GM23338 (cell line): ENCODE measurements around the gene GOLGA8B. TPM values are rescaled to one million over a fixed set of nuclear protein-coding genes. Genes with fewer than 3 reads are reported as not detected.

Source experiments
- ATAC-seq: fragments of 200-7000 bp; cut with Tn5 transposase; 3 replicates; pipeline ENCODE4 v1.9.1; 2020
- DNase-seq: peaks from one replicate; pipeline ENCODE4 v3.0.0-alpha.2; 2015; ENCODE audit warnings: low spot score
- H2AFZ ChIP-seq: fragments of 200-600 bp; sonication (generic); 2 replicates; pipeline ENCODE4 v1.8.0; 2016; ENCODE audit warnings: antibody characterized with exemption, mild to moderate bottlenecking, moderate library complexity
- H3F3A ChIP-seq: fragments of 200-600 bp; sonication (generic); replicated peaks from 2 replicates; pipeline ENCODE4 v1.8.0; 2017; ENCODE audit warnings: antibody characterized with exemption, mixed run types, low read depth
- H3K27ac ChIP-seq: fragments of 200-600 bp; sonication (generic); 2 replicates; pipeline ENCODE4 v1.6.1; 2016; ENCODE audit warnings: low read depth
- H3K27me3 ChIP-seq: fragments of 200-600 bp; sonication (generic); 2 replicates; pipeline ENCODE4 v1.8.0; 2016; ENCODE audit warnings: mild to moderate bottlenecking, mixed run types, moderate library complexity; ENCODE audit not compliant: insufficient read depth
- H3K36me3 ChIP-seq: fragments of 200-600 bp; sonication (generic); 2 replicates; pipeline ENCODE4 v1.8.0; 2016; ENCODE audit warnings: mild to moderate bottlenecking; ENCODE audit not compliant: insufficient read depth
- H3K4me1 ChIP-seq: fragments of 200-600 bp; sonication (generic); 2 replicates; pipeline ENCODE4 v1.8.0; 2016; ENCODE audit warnings: mild to moderate bottlenecking, moderate library complexity; ENCODE audit not compliant: insufficient read depth
- H3K4me2 ChIP-seq: fragments of 200-600 bp; sonication (generic); 2 replicates; pipeline ENCODE4 v1.7.1; 2017; ENCODE audit warnings: mixed run types
- H3K4me3 ChIP-seq: fragments of 200-600 bp; sonication (generic); 2 replicates; pipeline ENCODE4 v1.6.1; 2016; ENCODE audit warnings: mixed run types
- H3K79me2 ChIP-seq: fragments of 200-600 bp; sonication (generic); replicated peaks from 2 replicates; pipeline ENCODE4 v1.8.0; 2017; ENCODE audit warnings: mild to moderate bottlenecking; ENCODE audit not compliant: insufficient read depth
- H3K9me2 ChIP-seq: fragments of 200-600 bp; sonication (generic); 2 replicates; pipeline ENCODE4 v1.8.0; 2017; ENCODE audit not compliant: insufficient read depth
- H4K20me1 ChIP-seq: fragments of 200-600 bp; sonication (generic); replicated peaks from 2 replicates; pipeline ENCODE4 v1.8.0; 2017; ENCODE audit warnings: mild to moderate bottlenecking; ENCODE audit not compliant: insufficient read depth
- H3K27ac Mint-ChIP-seq: 2 replicates; pipeline ENCODE4 v1.8.0; 2020; ENCODE audit warnings: inconsistent platforms, mild to moderate bottlenecking, moderate library complexity, mixed read lengths
- H3K27me3 Mint-ChIP-seq: 3 replicates; pipeline ENCODE4 v1.8.0; 2022; ENCODE audit warnings: low read depth, mild to moderate bottlenecking, moderate library complexity, mixed read lengths, inconsistent platforms; ENCODE audit not compliant: insufficient read depth, poor library complexity
- H3K36me3 Mint-ChIP-seq: 3 replicates; pipeline ENCODE4 v1.8.0; 2021; ENCODE audit warnings: low read depth, mild to moderate bottlenecking, inconsistent platforms, moderate library complexity, mixed read lengths
- H3K4me1 Mint-ChIP-seq: 3 replicates; pipeline ENCODE4 v1.8.0; 2020; ENCODE audit warnings: mild to moderate bottlenecking, inconsistent platforms, mixed read lengths
- H3K4me3 Mint-ChIP-seq: 3 replicates; pipeline ENCODE4 v1.8.0; 2021; ENCODE audit warnings: moderate library complexity, mild to moderate bottlenecking, inconsistent platforms, mixed read lengths
- H3K9me3 Mint-ChIP-seq: 3 replicates; pipeline ENCODE4 v1.8.0; 2020; ENCODE audit warnings: moderate library complexity, mild to moderate bottlenecking, inconsistent platforms, mixed read lengths
- CREB1 ChIP-seq: fragments of 250-450 bp; sonication (Bioruptor Pico); IDR thresholded peaks from 2 replicates; pipeline ENCODE4 v1.5.0; 2020; ENCODE audit warnings: low read depth, mild to moderate bottlenecking, moderate library complexity
- CTCF ChIP-seq, 2 experiments: fragments of 200-600 bp in 1 of 2; sonication (generic) in 1 of 2; conservative IDR thresholded peaks; 2 replicates each; pipeline versions ENCODE4 v1.5.1 to v1.6.1; 2016 to 2017; ENCODE audit warnings: antibody characterized with exemption in 2 of 2, low read depth in 2 of 2, mild to moderate bottlenecking in 2 of 2, moderate library complexity in 1 of 2
- ETS1 ChIP-seq: IDR thresholded peaks from 2 replicates; pipeline ENCODE4 v1.6.1; 2016; ENCODE audit warnings: antibody characterized with exemption
- EZH2 ChIP-seq: fragments of 200-600 bp; sonication (generic); IDR thresholded peaks from one replicate; pipeline ENCODE4 v1.8.0; 2017; ENCODE audit warnings: antibody characterized with exemption, mild to moderate bottlenecking, low read depth; ENCODE audit not compliant: unreplicated experiment
- EZH2phosphoT487 ChIP-seq: fragments of 200-600 bp; sonication (generic); IDR thresholded peaks from one replicate; pipeline ENCODE4 v1.8.1; 2018; ENCODE audit warnings: antibody characterized with exemption; ENCODE audit not compliant: unreplicated experiment
- NANOG ChIP-seq: IDR thresholded peaks from 2 replicates; pipeline ENCODE4 v1.6.1; 2016; ENCODE audit warnings: antibody characterized with exemption, borderline replicate concordance
- POLR2AphosphoS5 ChIP-seq: IDR thresholded peaks from 2 replicates; pipeline ENCODE4 v1.6.1; 2016; ENCODE audit warnings: antibody characterized with exemption, low read depth
- REST ChIP-seq: IDR thresholded peaks from one replicate; pipeline ENCODE4 v1.6.1; 2018; ENCODE audit warnings: antibody characterized with exemption; ENCODE audit not compliant: unreplicated experiment
- STAT1 ChIP-seq: IDR thresholded peaks from one replicate; pipeline ENCODE4 v1.6.1; 2016; ENCODE audit warnings: antibody characterized with exemption; ENCODE audit not compliant: unreplicated experiment
- ZNF114 ChIP-seq: fragments of 250-450 bp; sonication (Bioruptor Pico); IDR thresholded peaks from 2 replicates; pipeline ENCODE4 v1.5.0; 2020; ENCODE audit warnings: mild to moderate bottlenecking, moderate library complexity
- ZNF331 ChIP-seq: fragments of 250-450 bp; sonication (Bioruptor Pico); IDR thresholded peaks from 2 replicates; pipeline ENCODE4 v1.5.0; 2020; ENCODE audit warnings: low read depth, mild to moderate bottlenecking, moderate library complexity
- polyA plus RNA-seq: library from polyadenylated mRNA; unstranded; fragments of >200 nt; fragmentation: Nextera tagmentation; extraction: Ambion mirVana; gene quantifications from 2 replicates; pipeline ENCODE4 v1.2.1, GENCODE V29; 2016
- total RNA-seq: library from RNA; depleted of rRNA; stranded (reverse); fragments of >200 nt; shearing (Covaris generic); gene quantifications from 2 replicates; pipeline ENCODE4 v1.2.3, GENCODE V29; 2014

GOLGA8B gene
- total and polyA plus RNA-seq, 2 experiments from 2014 or later, result 44.9 to 50.2 TPM

DNA sequence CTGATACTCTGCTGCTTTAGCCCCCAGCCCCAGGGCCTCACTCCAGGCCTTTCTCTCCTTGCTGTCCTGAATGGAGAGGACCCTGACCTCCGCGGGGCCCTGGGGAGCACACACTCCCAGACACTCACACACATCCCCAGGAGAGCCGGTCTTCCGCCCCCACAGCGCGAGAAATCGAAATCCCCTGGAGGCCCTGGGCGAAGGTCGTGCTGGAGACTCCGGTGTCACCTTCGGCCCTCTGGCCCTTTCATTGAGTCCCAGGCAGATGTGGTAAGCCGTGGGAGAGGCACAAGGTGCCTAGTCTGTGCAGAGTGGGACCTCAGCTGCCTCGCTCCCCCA, 848 bp upstream of the GOLGA8B start:
- Histone ChIP-seq H4K20me1 (no peaks in the 10 kb centered on the region), H3K4me2 (peak overlapping the region; percentile 92), H3F3A (no peaks in the 10 kb centered on the region), H3K4me3 (peak overlapping the region; percentile 87), H3K4me1 (0 out of 2 replicates have a peak, but pooled peaks cover 4% of the 10 kb centered on the region), H2AFZ (peak overlapping the region; percentile 97), H3K79me2 (peaks cover 7% of the 10 kb centered on the region), H3K36me3 (no peaks in the 10 kb centered on the region), H3K27me3 (peaks cover 31% of the 10 kb centered on the region), H3K27ac (no peak overlapping the region), H3K9me2 (no peaks in the 10 kb centered on the region)
- TF ChIP-seq STAT1, result no peak
- TF ChIP-seq ETS1, result no peak
- no peak for TF ChIP-seq CTCF (conservative IDR thresholded peaks at IDR 0.05; ENCODE audit: low read depth in 2 of 2)
- no peak for TF ChIP-seq ZNF114
- no peak for TF ChIP-seq POLR2AphosphoS5
- Mint-ChIP-seq H3K9me3 (no peaks in the 10 kb centered on the region; the same call in 2 of the 3 replicates), H3K36me3 (no peaks in the 10 kb centered on the region; the same call in 2 of the 3 replicates), H3K4me1 (peaks cover 30% of the 10 kb centered on the region), H3K4me3 (peak overlapping the region; percentile 76), H3K27ac (no peak overlapping the region), H3K27me3 (peaks cover 28% of the 10 kb centered on the region)
- DNase-seq (peak; percentile 22), ATAC-seq (peak; percentile 13)

- H3K9me3 Mint-ChIP-seq, result no peaks in the 10 kb centered on the region
- H3K4me1 Mint-ChIP-seq, result peaks cover 30% of the 10 kb centered on the region
- DNase-seq, result peak; percentile 40
- Histone ChIP-seq H3K36me3 (no peaks in the 10 kb centered on the region), H4K20me1 (no peaks in the 10 kb centered on the region), H3K4me3 (peak overlapping the region; percentile 87), H3K27ac (no peak overlapping the region), H3F3A (no peaks in the 10 kb centered on the region), H2AFZ (peak overlapping the region; percentile 69), H3K4me1 (0 out of 2 replicates have a peak, but pooled peaks cover 4% of the 10 kb centered on the region), H3K79me2 (peaks cover 14% of the 10 kb centered on the region), H3K4me2 (peak overlapping the region; percentile 92), H3K27me3 (peaks cover 31% of the 10 kb centered on the region), H3K9me2 (no peaks in the 10 kb centered on the region)
- no peaks in the 10 kb centered on the region; the same call in 2 of the 3 replicates for H3K36me3 Mint-ChIP-seq
- peak overlapping the region; percentile 82 for H3K4me3 Mint-ChIP-seq
- peak; percentile 27 for ATAC-seq
- H3K27ac Mint-ChIP-seq, result no peak overlapping the region
- peaks cover 23% of the 10 kb centered on the region for H3K27me3 Mint-ChIP-seq
- TF ChIP-seq REST (no peak), EZH2 (no peak), EZH2phosphoT487 (no peak), ETS1 (no peak), ZNF331 (CRISPR knock-in tag) (no peak), STAT1 (no peak), NANOG (no peak), POLR2AphosphoS5 (no peak), CREB1 (CRISPR knock-in tag) (no peak), CTCF (conservative IDR thresholded peaks at IDR 0.05; ENCODE audit: low read depth in 2 of 2) (no peak), ZNF114 (no peak)
These were observed 735 bp downstream of the GOLGA8B start for GRCh38 chr15:34582461-34583371.
